Measurements from ENCODE around the gene BPIFB1. TPM values are rescaled to one million over a fixed set of nuclear protein-coding genes. Genes with fewer than 3 reads are reported as not detected.

The BPIFB1 gene
- polyA plus RNA-seq, 6 donors from 2014 or later, result not detected

- ATAC-seq (ENCODE audit: low read depth in 2 of 2), result no peak
- Mint-ChIP-seq H3K9me3 (no peaks in the 10 kb centered on the region), H3K27me3 (peaks cover 6 to 52% (median 25%) of the 10 kb centered on the region in 3 donors), H3K4me1 (no peaks in the 10 kb centered on the region), H3K36me3 (no peaks in the 10 kb centered on the region), H3K4me3 (no peak overlapping the region), H3K27ac (peak overlapping the region in 1 of 6 donors; percentile 69)
- DNase-seq, result no peak
Observed at GRCh38 chr20:33328157-33329137, 45.4 kb downstream of the BPIFB1 start.

GRCh38 chr20:33332905-33333456, 50.0 kb downstream of the BPIFB1 start:
- ATAC-seq (ENCODE audit: low read depth in 2 of 2), result no peak
- peak overlapping the region in 1 of 6 donors; percentile 79 for H3K27ac Mint-ChIP-seq
- peaks cover 0 to 11% (median 7%) of the 10 kb centered on the region in 3 donors for H3K4me1 Mint-ChIP-seq
- no peak for DNase-seq
- H3K9me3 Mint-ChIP-seq, result peaks cover 0 to 5% (median 0%) of the 10 kb centered on the region in 7 donors
- H3K4me3 Mint-ChIP-seq, result no peak overlapping the region
- peaks cover 0 to 7% of the 10 kb centered on the region in 2 donors for H3K36me3 Mint-ChIP-seq
- peaks cover 4 to 57% (median 49%) of the 10 kb centered on the region in 3 donors for H3K27me3 Mint-ChIP-seq

GRCh38 chr20:33333616-33334015, 50.6 kb downstream of the BPIFB1 start:
- Mint-ChIP-seq H3K27ac (no peak overlapping the region), H3K4me1 (peaks cover 0 to 11% (median 7%) of the 10 kb centered on the region in 3 donors), H3K4me3 (no peak overlapping the region), H3K36me3 (peaks cover 0 to 7% of the 10 kb centered on the region in 2 donors), H3K9me3 (peaks cover 0 to 5% (median 0%) of the 10 kb centered on the region in 7 donors), H3K27me3 (peaks cover 4 to 51% (median 45%) of the 10 kb centered on the region in 3 donors)
- no peak for ATAC-seq (ENCODE audit: low read depth in 2 of 2)
- DNase-seq, result no peak

GRCh38 chr20:33334111-33334510, 51.1 kb downstream of the BPIFB1 start:
- Mint-ChIP-seq H3K27ac (no peak overlapping the region), H3K9me3 (peaks cover 0 to 5% (median 0%) of the 10 kb centered on the region in 7 donors), H3K27me3 (peaks cover 4 to 46% (median 40%) of the 10 kb centered on the region in 3 donors), H3K36me3 (peaks cover 0 to 7% of the 10 kb centered on the region in 2 donors), H3K4me1 (peaks cover 0 to 11% (median 7%) of the 10 kb centered on the region in 3 donors), H3K4me3 (no peak overlapping the region)
- ATAC-seq (ENCODE audit: low read depth in 2 of 2), result no peak
- no peak for DNase-seq

- Mint-ChIP-seq H3K27ac (no peak overlapping the region), H3K9me3 (peaks cover 0 to 5% (median 0%) of the 10 kb centered on the region in 7 donors), H3K36me3 (peaks cover 0 to 7% of the 10 kb centered on the region in 2 donors), H3K4me1 (peaks cover 0 to 11% (median 7%) of the 10 kb centered on the region in 3 donors), H3K27me3 (peaks cover 4 to 46% (median 30%) of the 10 kb centered on the region in 3 donors), H3K4me3 (no peak overlapping the region)
- no peak for ATAC-seq (ENCODE audit: low read depth in 2 of 2)
- DNase-seq, result no peak
Observed at GRCh38 chr20:33336375-33336774, 53.4 kb downstream of the BPIFB1 start.

- Mint-ChIP-seq H3K27ac (no peak overlapping the region), H3K4me1 (peaks cover 0 to 11% (median 7%) of the 10 kb centered on the region in 3 donors)
- no peak for ATAC-seq (ENCODE audit: low read depth in 2 of 2)
Observed at GRCh38 chr20:33337119-33337518, 54.1 kb downstream of the BPIFB1 start.

GRCh38 chr20:33337531-33338165, 54.6 kb downstream of the BPIFB1 start:
- ATAC-seq (ENCODE audit: low read depth in 2 of 2) (no peak), DNase-seq (no peak)
- peaks cover 0 to 5% (median 0%) of the 10 kb centered on the region in 7 donors for H3K9me3 Mint-ChIP-seq
- H3K27ac Mint-ChIP-seq, result peak overlapping the region in 1 of 6 donors; percentile 18
- peaks cover 4 to 43% (median 24%) of the 10 kb centered on the region in 3 donors for H3K27me3 Mint-ChIP-seq
- peak overlapping the region in 1 of 8 donors; percentile 69 for H3K4me3 Mint-ChIP-seq
- peaks cover 0 to 7% of the 10 kb centered on the region in 2 donors for H3K36me3 Mint-ChIP-seq
- H3K4me1 Mint-ChIP-seq, result peaks cover 0 to 11% (median 7%) of the 10 kb centered on the region in 3 donors

More at GRCh38 chr20:33337119-33337518, 54.1 kb downstream of the BPIFB1 start:
- peak overlapping the region in 1 of 8 donors; percentile 69 for H3K4me3 Mint-ChIP-seq
- peaks cover 0 to 5% (median 0%) of the 10 kb centered on the region in 7 donors for H3K9me3 Mint-ChIP-seq
- peaks cover 0 to 7% of the 10 kb centered on the region in 2 donors for H3K36me3 Mint-ChIP-seq
- DNase-seq, result no peak
- peaks cover 4 to 47% (median 29%) of the 10 kb centered on the region in 3 donors for H3K27me3 Mint-ChIP-seq

- ATAC-seq (ENCODE audit: low read depth in 2 of 2) (no peak), DNase-seq (no peak)
- Mint-ChIP-seq H3K27me3 (peaks cover 4 to 38% (median 18%) of the 10 kb centered on the region in 3 donors), H3K36me3 (peaks cover 0 to 7% of the 10 kb centered on the region in 2 donors), H3K4me1 (peaks cover 0 to 14% (median 7%) of the 10 kb centered on the region in 3 donors), H3K4me3 (no peak overlapping the region), H3K9me3 (peaks cover 0 to 5% (median 0%) of the 10 kb centered on the region in 7 donors), H3K27ac (no peak overlapping the region)
Observed at GRCh38 chr20:33338467-33339258, 55.6 kb downstream of the BPIFB1 start.

- Mint-ChIP-seq H3K9me3 (peaks cover 0 to 2% (median 0%) of the 10 kb centered on the region in 7 donors), H3K4me1 (peaks cover 0 to 20% (median 7%) of the 10 kb centered on the region in 3 donors), H3K27me3 (peaks cover 4 to 29% (median 11%) of the 10 kb centered on the region in 3 donors), H3K36me3 (peaks cover 0 to 7% of the 10 kb centered on the region in 2 donors), H3K27ac (no peak overlapping the region), H3K4me3 (no peak overlapping the region)
- ATAC-seq (ENCODE audit: low read depth in 2 of 2) (no peak), DNase-seq (no peak)
Observed at GRCh38 chr20:33339515-33340058, 56.6 kb downstream of the BPIFB1 start.

GRCh38 chr20:33343521-33343920, 60.5 kb downstream of the BPIFB1 start:
- Mint-ChIP-seq H3K4me1 (peaks cover 5 to 18% (median 6%) of the 10 kb centered on the region in 3 donors), H3K4me3 (peak overlapping the region in 1 of 8 donors; percentile 40), H3K9me3 (no peaks in the 10 kb centered on the region), H3K36me3 (no peaks in the 10 kb centered on the region), H3K27ac (no peak overlapping the region), H3K27me3 (peaks cover 0 to 7% (median 0%) of the 10 kb centered on the region in 3 donors)
- ATAC-seq (ENCODE audit: low read depth in 2 of 2) (no peak), DNase-seq (no peak)

GRCh38 chr20:33345342-33345741, 62.3 kb downstream of the BPIFB1 start:
- H3K9me3 Mint-ChIP-seq, result no peaks in the 10 kb centered on the region
- no peak for ATAC-seq (ENCODE audit: low read depth in 2 of 2)
- H3K27ac Mint-ChIP-seq, result peak overlapping the region in 2 of 6 donors; percentile 40 to 68
- H3K36me3 Mint-ChIP-seq, result peaks cover 0 to 10% of the 10 kb centered on the region in 2 donors
- DNase-seq, result no peak
- H3K27me3 Mint-ChIP-seq, result peaks cover 0 to 7% (median 0%) of the 10 kb centered on the region in 3 donors
- peaks cover 5 to 18% (median 6%) of the 10 kb centered on the region in 3 donors for H3K4me1 Mint-ChIP-seq
- H3K4me3 Mint-ChIP-seq, result peak overlapping the region in 2 of 8 donors; percentile 41 to 67

All from naive B cell (primary cell).